Endodermal cell (in vitro differentiated cells): Measurements from ENCODE around the gene C16orf82. TPM values are rescaled to one million over a fixed set of nuclear protein-coding genes. Genes with fewer than 3 reads are reported as not detected.

ENCODE experiments used
- DNase-seq: peaks from one replicate; pipeline ENCODE4 v3.0.0-alpha.2; 2017
- H3K27ac ChIP-seq: 2 replicates; pipeline ENCODE4 v1.5.1; 2013; ENCODE audit warnings: mild to moderate bottlenecking, low read depth, low read length, moderate library complexity
- H3K27me3 ChIP-seq: 2 replicates; pipeline ENCODE4 v1.6.1; 2013; ENCODE audit warnings: mild to moderate bottlenecking, low read length, moderate library complexity; ENCODE audit not compliant: insufficient read depth, control insufficient read depth, poor library complexity, severe bottlenecking
- H3K36me3 ChIP-seq: 2 replicates; pipeline ENCODE4 v1.7.0; 2013; ENCODE audit warnings: mild to moderate bottlenecking, low read length, moderate library complexity; ENCODE audit not compliant: control insufficient read depth, insufficient read depth
- H3K4me1 ChIP-seq: one replicate; pipeline ENCODE4 v1.7.0; 2013; ENCODE audit warnings: low read length; ENCODE audit not compliant: control insufficient read depth, insufficient read depth
- H3K4me3 ChIP-seq: 2 replicates; pipeline ENCODE4 v1.5.1; 2013; ENCODE audit warnings: mild to moderate bottlenecking, low read length, moderate library complexity
- H3K9ac ChIP-seq: 2 replicates; pipeline ENCODE4 v1.6.1; 2013; ENCODE audit warnings: mild to moderate bottlenecking, low read length, moderate library complexity; ENCODE audit not compliant: poor library complexity, severe bottlenecking; ENCODE audit errors: extremely low read depth
- H3K9me3 ChIP-seq: 2 replicates; pipeline ENCODE4 v1.6.1; 2013; ENCODE audit warnings: mild to moderate bottlenecking, low read length, moderate library complexity; ENCODE audit not compliant: control insufficient read depth
- H3K27ac Mint-ChIP-seq: 2 replicates; pipeline ENCODE4 v1.8.0; 2020; ENCODE audit warnings: mixed read lengths
- H3K27me3 Mint-ChIP-seq: 2 replicates; pipeline ENCODE4 v1.8.0; 2021; ENCODE audit warnings: mild to moderate bottlenecking, mixed read lengths; ENCODE audit not compliant: insufficient read depth
- H3K36me3 Mint-ChIP-seq: 2 replicates; pipeline ENCODE4 v1.8.0; 2020; ENCODE audit warnings: low read depth, mixed read lengths
- H3K4me1 Mint-ChIP-seq: 2 replicates; pipeline ENCODE4 v1.8.0; 2020; ENCODE audit warnings: mixed read lengths
- H3K4me3 Mint-ChIP-seq: 2 replicates; pipeline ENCODE4 v1.8.0; 2020; ENCODE audit warnings: mild to moderate bottlenecking, moderate library complexity, mixed read lengths
- H3K9me3 Mint-ChIP-seq: 2 replicates; pipeline ENCODE4 v1.8.0; 2020; ENCODE audit warnings: mild to moderate bottlenecking, mixed read lengths
- CTCF ChIP-seq: fragments of 200-600 bp; sonication (generic); conservative IDR thresholded peaks from 2 replicates; pipeline ENCODE4 v1.5.0; 2021; ENCODE audit warnings: antibody characterized with exemption, mild to moderate bottlenecking
- WGBS, 2 experiments: methylation state at CpG; one replicate each; pipeline versions ENCODE4 v1.1.5 to v1.1.7; 2013; ENCODE audit warnings: missing lambda C conversion rate in 2 of 2, mixed read lengths in 1 of 2; ENCODE audit not compliant: insufficient coverage in 1 of 2, insufficient read length in 1 of 2; 5-methylcytosine and 5-hydroxymethylcytosine counted together
- total RNA-seq, 2 donors: library from RNA; stranded (reverse); fragmentation: NEBNext Ultra II Directional in 1 of 2; extraction: Animal tissue kit (Norgen Biotek cat#: 25700) in 1 of 2; gene quantifications; 2 replicates in 1 of 2; 3 replicates in 1 of 2; pipeline ENCODE4 v1.2.1, GENCODE V29; 2021

Gene C16orf82
- total RNA-seq, 2 donors from 2014 or later: not detected

GRCh38 chr16:27025581-27025980 is 41.1 kb upstream of the C16orf82 start:
- no peak overlapping the region for H3K27ac Mint-ChIP-seq
- H3K4me3 Mint-ChIP-seq: no peak overlapping the region
- H3K36me3 ChIP-seq: no peaks in the 10 kb centered on the region
- H3K27ac ChIP-seq: no peak overlapping the region
- H3K9me3 ChIP-seq: peaks cover 5% of the 10 kb centered on the region
- peaks cover 7% of the 10 kb centered on the region for H3K9me3 Mint-ChIP-seq
- no peak overlapping the region for H3K9ac ChIP-seq
- WGBS, 2 experiments: 79 to 100% methylated on average over 2 to 6 of the region's 6 CpGs
- H3K4me1 ChIP-seq: no peaks in the 10 kb centered on the region
- no peaks in the 10 kb centered on the region for H3K36me3 Mint-ChIP-seq
- no peak for TF ChIP-seq CTCF
- peaks cover 26% of the 10 kb centered on the region for H3K27me3 ChIP-seq
- H3K4me1 Mint-ChIP-seq: no peaks in the 10 kb centered on the region
- no peak for DNase-seq
- H3K4me3 ChIP-seq: no peak overlapping the region
- H3K27me3 Mint-ChIP-seq: peaks cover 43% of the 10 kb centered on the region

GRCh38 chr16:27027971-27028370 is 38.8 kb upstream of the C16orf82 start:
- peaks cover 3% of the 10 kb centered on the region for H3K9me3 Mint-ChIP-seq
- peaks cover 26% of the 10 kb centered on the region for H3K27me3 ChIP-seq
- H3K4me3 Mint-ChIP-seq: no peak overlapping the region
- H3K36me3 Mint-ChIP-seq: no peaks in the 10 kb centered on the region
- no peaks in the 10 kb centered on the region for H3K4me1 ChIP-seq
- no peak overlapping the region for H3K4me3 ChIP-seq
- DNase-seq: no peak
- H3K4me1 Mint-ChIP-seq: no peaks in the 10 kb centered on the region
- WGBS, 2 experiments: 74 to 85% methylated on average over 4 to 7 of the region's 7 CpGs
- H3K9ac ChIP-seq: no peak overlapping the region
- TF ChIP-seq CTCF: no peak
- no peaks in the 10 kb centered on the region for H3K36me3 ChIP-seq
- H3K27ac Mint-ChIP-seq: no peak overlapping the region
- H3K9me3 ChIP-seq: peaks cover 5% of the 10 kb centered on the region
- no peak overlapping the region for H3K27ac ChIP-seq
- H3K27me3 Mint-ChIP-seq: peaks cover 42% of the 10 kb centered on the region

GRCh38 chr16:27028591-27029110 is 38.1 kb upstream of the C16orf82 start:
- Mint-ChIP-seq H3K4me1 (no peaks in the 10 kb centered on the region), H3K9me3 (peaks cover 3% of the 10 kb centered on the region), H3K27ac (no peak overlapping the region), H3K27me3 (peaks cover 46% of the 10 kb centered on the region), H3K36me3 (no peaks in the 10 kb centered on the region), H3K4me3 (no peak overlapping the region)
- H3K36me3 ChIP-seq: no peaks in the 10 kb centered on the region
- H3K9ac ChIP-seq: no peak overlapping the region
- no peak overlapping the region for H3K4me3 ChIP-seq
- peaks cover 26% of the 10 kb centered on the region for H3K27me3 ChIP-seq
- no peaks in the 10 kb centered on the region for H3K9me3 ChIP-seq
- 99 to 100% methylated on average over 2 to 5 of the region's 7 CpGs for WGBS, 2 experiments
- no peaks in the 10 kb centered on the region for H3K4me1 ChIP-seq
- TF ChIP-seq CTCF: no peak
- H3K27ac ChIP-seq: no peak overlapping the region
- DNase-seq: no peak
